HG03039 (cell line): Measurements from ENCODE around the gene YIF1A.

Experiments
- ATAC-seq: cut with Tn5 transposase; IDR thresholded peaks from one replicate; pipeline ENCODE4 v1.9.1; 2021; ENCODE audit warnings: mild to moderate bottlenecking, moderate library complexity; ENCODE audit not compliant: unreplicated experiment

The YIF1A gene

DNA sequence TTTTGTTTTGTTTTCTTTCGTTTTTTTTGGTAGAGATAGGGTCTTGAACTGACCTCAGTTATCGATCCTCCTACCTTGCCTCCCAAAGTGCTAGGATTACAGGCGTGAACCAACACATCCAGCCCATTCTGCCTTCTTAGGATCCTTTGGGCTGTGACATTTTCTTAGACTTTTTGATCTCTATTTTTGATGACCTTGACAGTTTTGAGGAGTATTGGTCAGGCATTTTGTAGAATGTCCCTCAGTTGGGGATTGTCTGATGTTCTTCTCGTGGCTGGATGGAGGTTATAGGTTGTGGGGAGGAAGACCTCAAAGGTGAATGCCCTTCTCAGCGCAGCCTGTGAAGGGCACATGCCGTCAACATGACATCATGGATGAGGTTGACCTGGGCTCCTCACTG is 40.0 kb downstream of the YIF1A start:
- no peak for ATAC-seq

DNA sequence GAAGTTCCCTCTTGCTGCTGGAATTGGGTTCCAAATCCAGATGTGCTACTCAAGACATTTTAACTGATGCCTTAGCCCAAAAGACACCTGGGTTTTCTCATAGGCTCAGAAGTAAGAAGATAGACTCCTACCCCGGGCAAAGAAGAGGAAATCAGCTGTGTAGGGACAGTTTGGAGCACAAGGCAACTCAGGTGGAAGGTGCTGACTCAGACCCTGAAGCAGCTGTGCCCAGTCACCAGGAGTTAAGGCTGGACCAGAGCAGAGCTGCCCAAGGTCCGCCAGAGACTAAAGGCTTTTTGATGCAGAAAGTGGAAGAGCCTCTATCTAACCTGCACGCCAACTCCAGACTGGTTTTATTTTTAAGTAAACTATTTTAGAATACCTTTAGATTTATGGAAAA is 41.1 kb downstream of the YIF1A start:
- no peak for ATAC-seq

- ATAC-seq, result no peak
Observed at GRCh38 chr11:66247295-66247694, 41.6 kb downstream of the YIF1A start.

GRCh38 chr11:66243782-66244535 is 45.0 kb downstream of the YIF1A start:
- no peak for ATAC-seq

DNA sequence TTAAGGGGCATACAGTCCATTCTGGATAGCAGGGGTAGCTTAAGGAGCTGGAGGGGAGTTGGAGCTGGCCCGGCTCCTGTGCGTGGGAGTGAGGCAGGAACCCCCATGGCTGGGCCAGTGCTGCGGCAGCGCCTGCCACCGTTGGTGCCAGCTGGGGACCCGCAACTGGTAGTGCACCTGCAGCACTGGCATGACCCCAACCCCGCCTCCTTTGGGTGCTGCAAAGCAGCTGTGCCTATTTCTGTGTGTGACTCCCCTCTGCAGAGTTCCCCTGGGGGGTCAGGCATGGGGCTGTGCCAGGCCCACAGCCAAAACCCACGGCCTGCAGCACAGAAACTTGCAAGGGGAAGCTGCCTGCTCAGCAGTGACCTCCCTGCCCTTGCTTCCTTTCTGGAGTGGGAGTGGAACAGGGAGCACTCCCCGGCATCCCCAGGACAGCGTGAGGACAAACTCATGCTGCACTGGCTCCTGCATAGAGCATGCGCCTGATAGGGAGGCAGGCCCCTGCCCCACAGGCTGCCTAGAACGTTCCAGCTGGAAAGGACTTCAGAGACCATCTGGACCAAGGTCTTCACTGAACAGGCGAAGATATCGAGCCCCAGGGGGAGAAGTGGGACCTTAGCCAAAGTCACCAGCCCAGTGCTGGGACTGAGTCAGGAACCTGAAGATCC is 46.7 kb downstream of the YIF1A start:
- ATAC-seq, result no peak

- no peak for ATAC-seq
Observed at GRCh38 chr11:66240781-66241136, 48.2 kb downstream of the YIF1A start.

DNA sequence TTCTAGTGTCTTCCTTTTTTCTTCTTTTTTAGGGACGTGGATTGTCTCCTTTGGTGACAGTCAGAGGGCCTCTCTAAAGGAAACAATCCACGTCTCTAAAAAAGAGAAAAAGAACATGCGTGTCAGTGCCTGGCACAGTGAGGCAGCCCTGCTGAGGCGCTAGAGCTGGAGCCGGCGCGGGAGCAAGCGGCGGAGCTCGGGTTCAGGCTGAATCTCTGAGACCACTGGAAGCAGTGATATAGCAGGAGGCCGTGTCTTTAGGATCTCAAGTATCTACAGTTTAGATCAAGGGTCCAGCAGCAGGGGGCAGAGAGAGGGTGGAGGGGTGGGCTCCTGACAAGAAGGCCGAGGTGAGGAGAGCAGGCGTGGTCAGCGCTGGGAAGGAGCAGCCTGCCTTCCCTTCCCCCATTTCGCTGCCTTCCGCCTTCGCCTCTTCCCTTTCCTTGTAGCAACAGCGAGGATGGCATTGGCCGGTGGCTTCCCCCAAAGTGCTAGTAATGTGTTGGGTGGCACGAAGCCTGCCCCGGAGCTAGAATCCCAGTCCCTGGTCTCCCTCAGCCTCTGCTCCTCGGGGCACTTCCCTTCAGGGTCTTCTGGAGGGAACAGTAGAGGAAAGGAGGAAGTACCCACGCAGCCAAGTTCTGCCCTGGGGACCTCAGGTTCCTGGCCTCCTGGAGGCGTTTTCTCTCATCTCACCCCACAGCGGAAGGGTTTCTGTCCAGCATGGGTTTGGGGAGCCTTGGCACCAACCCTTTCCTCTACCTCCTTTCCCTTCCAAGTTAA is 48.8 kb downstream of the YIF1A start:
- ATAC-seq, result no peak

GRCh38 chr11:66239511-66239910 is 49.4 kb downstream of the YIF1A start:
- no peak for ATAC-seq

DNA sequence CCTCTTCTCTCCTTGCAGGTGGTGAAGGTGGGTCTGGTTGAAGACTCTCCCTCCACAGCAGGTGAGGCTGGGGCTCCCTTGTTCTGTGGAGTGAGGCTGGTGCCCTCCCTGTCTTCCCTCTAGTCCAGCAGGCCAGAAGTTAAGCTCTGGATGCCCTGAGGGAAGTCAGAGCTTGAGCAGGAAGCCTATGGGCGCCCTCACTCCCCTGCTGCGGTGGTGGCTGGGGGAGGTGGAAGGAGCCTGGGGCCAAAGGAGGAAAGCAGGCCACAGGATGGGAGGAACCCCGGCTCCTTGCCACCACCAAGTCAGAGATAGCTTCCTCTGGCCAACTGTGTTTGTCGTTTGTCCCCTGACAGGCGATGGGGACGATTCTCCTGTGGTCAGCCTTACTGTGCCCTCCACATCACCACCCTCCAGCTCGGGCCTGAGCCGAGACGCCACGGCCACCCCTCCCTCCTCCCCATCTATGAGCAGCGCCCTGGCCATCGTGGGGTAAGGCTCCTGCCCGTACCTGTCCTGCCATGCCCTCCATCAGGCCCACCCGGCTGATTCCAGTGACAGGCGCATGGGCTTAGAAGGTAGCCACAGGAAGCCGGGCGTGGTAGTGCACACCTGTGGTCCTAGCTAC is 50.0 kb downstream of the YIF1A start:
- no peak for ATAC-seq

DNA sequence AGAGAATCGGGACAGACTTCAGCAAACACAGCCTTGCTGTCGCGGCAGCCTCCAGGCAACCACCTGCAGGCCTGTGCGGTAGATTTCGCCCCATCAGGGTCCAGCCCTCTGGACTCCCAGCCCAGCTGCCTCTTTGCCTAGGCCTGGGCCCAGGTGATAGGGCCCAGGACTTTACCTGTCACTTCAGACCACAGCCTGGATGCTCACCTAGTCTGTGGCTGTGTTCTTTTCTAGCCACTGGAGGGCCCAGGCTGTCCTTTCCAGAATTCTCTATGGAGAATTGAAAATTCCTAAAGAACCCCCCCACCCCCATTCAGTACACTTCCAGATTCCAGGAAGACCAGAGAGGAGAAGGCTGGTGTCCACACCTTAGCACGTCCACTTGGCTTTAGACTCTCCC is 51.1 kb downstream of the YIF1A start:
- no peak for ATAC-seq

- ATAC-seq, result no peak
Observed at GRCh38 chr11:66235141-66235540, 53.8 kb downstream of the YIF1A start.
